ENCODE data around the gene NCSTN. TPM values are rescaled to one million over a fixed set of nuclear protein-coding genes. Genes with fewer than 3 reads are reported as not detected.

Gene NCSTN
- total RNA-seq, 1 experiment from 2014 or later: 89.5 TPM

DNA sequence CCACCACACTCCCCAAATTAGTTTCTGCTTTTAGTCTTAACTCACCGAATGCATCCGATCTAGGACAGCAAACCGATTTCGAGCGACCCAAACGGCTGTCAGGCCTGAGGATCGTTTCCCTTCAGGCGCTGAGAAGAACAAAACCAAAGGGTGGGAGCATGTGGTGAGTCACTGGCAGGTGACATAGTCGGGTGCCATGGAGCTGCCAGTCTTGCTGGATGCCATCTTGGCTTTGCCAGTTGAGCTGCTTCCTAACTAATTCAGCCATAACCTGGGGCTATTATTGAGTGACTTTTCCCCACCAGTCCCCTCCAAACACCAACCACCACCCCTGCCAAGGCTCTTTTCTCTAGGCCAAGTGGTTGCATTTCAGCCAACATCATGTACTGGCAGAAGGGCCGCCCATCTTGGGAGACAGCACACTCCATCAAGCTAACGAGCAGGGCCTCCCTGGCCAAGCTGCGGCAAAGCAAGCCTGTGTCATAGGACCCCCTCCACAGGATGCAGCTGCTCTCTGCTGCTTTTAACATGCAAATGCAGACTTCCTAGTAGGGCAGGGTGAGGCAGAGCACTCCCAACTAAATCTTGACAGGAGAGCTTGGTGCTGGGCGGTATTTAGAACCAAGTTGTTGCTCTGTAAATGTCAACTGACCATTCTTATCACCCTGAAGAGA, 35.9 kb upstream of the NCSTN start:
- TF ChIP-seq, protein P1, sequence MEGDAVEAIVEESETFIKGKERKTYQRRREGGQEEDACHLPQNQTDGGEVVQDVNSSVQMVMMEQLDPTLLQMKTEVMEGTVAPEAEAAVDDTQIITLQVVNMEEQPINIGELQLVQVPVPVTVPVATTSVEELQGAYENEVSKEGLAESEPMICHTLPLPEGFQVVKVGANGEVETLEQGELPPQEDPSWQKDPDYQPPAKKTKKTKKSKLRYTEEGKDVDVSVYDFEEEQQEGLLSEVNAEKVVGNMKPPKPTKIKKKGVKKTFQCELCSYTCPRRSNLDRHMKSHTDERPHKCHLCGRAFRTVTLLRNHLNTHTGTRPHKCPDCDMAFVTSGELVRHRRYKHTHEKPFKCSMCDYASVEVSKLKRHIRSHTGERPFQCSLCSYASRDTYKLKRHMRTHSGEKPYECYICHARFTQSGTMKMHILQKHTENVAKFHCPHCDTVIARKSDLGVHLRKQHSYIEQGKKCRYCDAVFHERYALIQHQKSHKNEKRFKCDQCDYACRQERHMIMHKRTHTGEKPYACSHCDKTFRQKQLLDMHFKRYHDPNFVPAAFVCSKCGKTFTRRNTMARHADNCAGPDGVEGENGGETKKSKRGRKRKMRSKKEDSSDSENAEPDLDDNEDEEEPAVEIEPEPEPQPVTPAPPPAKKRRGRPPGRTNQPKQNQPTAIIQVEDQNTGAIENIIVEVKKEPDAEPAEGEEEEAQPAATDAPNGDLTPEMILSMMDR (IDR thresholded peaks at IDR 0.05; ENCODE audit: insufficient read depth in 1 of 2, low read depth in 1 of 2, low read length in 1 of 2, severe bottlenecking in 1 of 2, unreplicated experiment in 1 of 2): no peak
- no peak for DNase-seq
- H3K9me3 Mint-ChIP-seq (ENCODE audit: unreplicated experiment): no peaks in the 10 kb centered on the region
- POLR2A ChIA-PET: no interaction called here
- Histone ChIP-seq H3K27me3 (replicated peaks; ENCODE audit: control insufficient read depth, insufficient read depth, low read length) (no peaks in the 10 kb centered on the region), H3K4me3 (ENCODE audit: low read depth, low read length) (no peak overlapping the region), H3K9me3 (no peaks in the 10 kb centered on the region), H3K36me3 (ENCODE audit: control insufficient read depth, insufficient read depth, low read length) (peaks cover 2% of the 10 kb centered on the region), H3K4me1 (no peaks in the 10 kb centered on the region)
- peaks cover 77% of the 10 kb centered on the region for H3K36me3 Mint-ChIP-seq (ENCODE audit: insufficient read depth, unreplicated experiment)
- H3K27me3 Mint-ChIP-seq (ENCODE audit: insufficient read depth, unreplicated experiment): no peaks in the 10 kb centered on the region
- BruUV-seq (replicated peaks): no TSS peak
- no peak overlapping the region for H3K27ac Mint-ChIP-seq (ENCODE audit: unreplicated experiment)
- intact Hi-C loops (cut with micrococcal nuclease; ENCODE audit: unreplicated experiment): no loop called here
- H3K4me3 Mint-ChIP-seq (ENCODE audit: unreplicated experiment): no peak overlapping the region
- CTCF ChIA-PET: interaction anchor here (0.8 kb wide), 1 partner anchor 114 kb away, joined by 3 read pairs; no protein-coding TSS in a partner anchor
- H3K4me1 Mint-ChIP-seq (ENCODE audit: low read depth, unreplicated experiment): no peaks in the 10 kb centered on the region

DNA sequence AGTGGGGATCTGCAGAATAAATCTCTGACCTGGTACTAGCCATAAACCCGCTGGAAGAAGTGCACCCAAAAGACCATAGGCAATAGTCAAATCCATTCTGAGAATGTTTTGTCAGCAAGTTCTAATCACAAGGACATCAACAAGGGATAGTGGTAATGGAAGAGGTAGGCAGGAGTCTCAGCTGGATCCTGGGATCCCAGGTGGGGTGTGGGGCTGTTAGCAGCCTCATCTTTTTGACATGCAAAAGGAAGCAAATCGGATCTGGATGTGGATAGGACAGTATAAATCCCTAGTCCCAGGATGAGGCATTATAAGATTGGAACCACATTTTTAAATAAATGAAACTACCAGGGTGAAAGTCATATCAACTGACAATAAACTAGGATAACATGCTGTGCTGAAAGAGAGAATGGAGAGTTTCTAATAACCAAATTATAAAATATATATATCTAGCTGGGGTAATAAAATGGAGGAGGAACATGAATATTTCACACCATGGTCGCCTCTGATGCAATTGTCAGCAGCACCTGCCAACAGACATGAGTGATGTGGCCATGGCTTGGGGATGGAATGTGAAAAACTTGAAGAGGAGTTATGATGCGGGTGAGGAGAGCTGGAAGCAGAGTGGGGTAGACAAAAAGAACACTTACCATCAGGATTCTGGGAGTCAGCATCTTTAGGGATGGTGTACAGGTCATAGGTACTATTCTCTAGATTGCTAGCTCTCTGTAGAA, 34.6 kb upstream of the NCSTN start:
- Mint-ChIP-seq H3K27me3 (ENCODE audit: insufficient read depth, unreplicated experiment) (no peaks in the 10 kb centered on the region), H3K36me3 (ENCODE audit: insufficient read depth, unreplicated experiment) (peaks cover 79% of the 10 kb centered on the region), H3K4me3 (ENCODE audit: unreplicated experiment) (no peak overlapping the region), H3K9me3 (ENCODE audit: unreplicated experiment) (no peaks in the 10 kb centered on the region), H3K4me1 (ENCODE audit: low read depth, unreplicated experiment) (no peaks in the 10 kb centered on the region), H3K27ac (ENCODE audit: unreplicated experiment) (no peak overlapping the region)
- BruUV-seq (replicated peaks): no TSS peak
- Histone ChIP-seq H3K36me3 (ENCODE audit: control insufficient read depth, insufficient read depth, low read length) (peaks cover 5% of the 10 kb centered on the region), H3K27me3 (replicated peaks; ENCODE audit: control insufficient read depth, insufficient read depth, low read length) (no peaks in the 10 kb centered on the region), H3K4me3 (ENCODE audit: low read depth, low read length) (no peak overlapping the region), H3K4me1 (no peaks in the 10 kb centered on the region), H3K9me3 (no peaks in the 10 kb centered on the region)
- DNase-seq: no peak
- ChIA-PET POLR2A (no interaction called here), CTCF (interaction anchor here (0.8 to 1.0 kb wide), 2 partner anchors 16 to 115 kb away, joined by 3 read pairs; no protein-coding TSS in a partner anchor)
- intact Hi-C loops (cut with micrococcal nuclease; ENCODE audit: unreplicated experiment): no loop called here
- TF ChIP-seq, protein P1 (IDR thresholded peaks at IDR 0.05; ENCODE audit: insufficient read depth in 1 of 2, low read depth in 1 of 2, low read length in 1 of 2, severe bottlenecking in 1 of 2, unreplicated experiment in 1 of 2): no peak

DNA sequence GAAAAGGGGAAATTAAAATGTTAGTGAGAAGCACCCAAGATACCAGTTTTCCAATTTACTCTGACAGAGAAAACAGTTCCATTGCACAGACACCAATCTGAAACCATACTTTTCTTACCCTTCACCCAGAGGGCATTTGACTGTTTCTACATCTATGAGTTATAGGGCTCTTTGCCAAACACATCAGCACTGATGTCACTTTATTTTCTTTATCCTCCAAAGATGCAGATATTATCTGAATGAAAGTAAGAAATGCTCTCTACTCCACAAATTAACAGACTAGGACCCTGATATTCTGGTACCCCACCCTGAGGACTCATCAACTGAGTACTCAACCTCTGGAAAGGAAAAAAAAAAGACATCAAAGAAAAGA, 34.0 kb upstream of the NCSTN start:
- Histone ChIP-seq H3K9me3 (no peaks in the 10 kb centered on the region), H3K4me1 (no peaks in the 10 kb centered on the region), H3K36me3 (ENCODE audit: control insufficient read depth, insufficient read depth, low read length) (peaks cover 5% of the 10 kb centered on the region), H3K27me3 (replicated peaks; ENCODE audit: control insufficient read depth, insufficient read depth, low read length) (no peaks in the 10 kb centered on the region), H3K4me3 (ENCODE audit: low read depth, low read length) (no peak overlapping the region)
- TF ChIP-seq, protein P1 (IDR thresholded peaks at IDR 0.05; ENCODE audit: insufficient read depth in 1 of 2, low read depth in 1 of 2, low read length in 1 of 2, severe bottlenecking in 1 of 2, unreplicated experiment in 1 of 2): no peak
- ChIA-PET CTCF (interaction anchor here (1.0 kb wide), 1 partner anchor 17 kb away, joined by 3 read pairs; no protein-coding TSS in a partner anchor), POLR2A (no interaction called here)
- no TSS peak for BruUV-seq (replicated peaks)
- intact Hi-C loops (cut with micrococcal nuclease; ENCODE audit: unreplicated experiment): no loop called here
- H3K27ac Mint-ChIP-seq (ENCODE audit: unreplicated experiment): no peak overlapping the region
- DNase-seq: no peak
- peaks cover 81% of the 10 kb centered on the region for H3K36me3 Mint-ChIP-seq (ENCODE audit: insufficient read depth, unreplicated experiment)
- H3K9me3 Mint-ChIP-seq (ENCODE audit: unreplicated experiment): no peaks in the 10 kb centered on the region
- no peaks in the 10 kb centered on the region for H3K4me1 Mint-ChIP-seq (ENCODE audit: low read depth, unreplicated experiment)
- no peak overlapping the region for H3K4me3 Mint-ChIP-seq (ENCODE audit: unreplicated experiment)
- no peaks in the 10 kb centered on the region for H3K27me3 Mint-ChIP-seq (ENCODE audit: insufficient read depth, unreplicated experiment)
